HUES48 (cell line): ENCODE results near the gene ANKRD11.
"Not testable (repeated sequence)": the region's sequence is repeated elsewhere in the genome, so short reads cannot be mapped to it uniquely, and the experiment has no call there.

Source experiments
- H3K27ac ChIP-seq: one replicate; pipeline ENCODE4 v1.7.0; 2013; ENCODE audit warnings: low read depth, low read length, inconsistent platforms
- H3K27me3 ChIP-seq: 2 replicates; pipeline ENCODE4 v1.6.1; 2013; ENCODE audit warnings: mild to moderate bottlenecking, low read length; ENCODE audit not compliant: control insufficient read depth, insufficient read depth
- H3K36me3 ChIP-seq: 2 replicates; pipeline ENCODE4 v1.6.1; 2013; ENCODE audit warnings: low read length; ENCODE audit not compliant: control insufficient read depth, insufficient read depth
- H3K4me1 ChIP-seq: 2 replicates; pipeline ENCODE4 v1.6.1; 2013; ENCODE audit warnings: mild to moderate bottlenecking, low read length; ENCODE audit not compliant: control insufficient read depth, insufficient read depth
- H3K4me3 ChIP-seq: 2 replicates; pipeline ENCODE4 v1.5.1; 2013; ENCODE audit warnings: mild to moderate bottlenecking, low read depth, low read length
- H3K9ac ChIP-seq: 2 replicates; pipeline ENCODE4 v1.6.1; 2013; ENCODE audit warnings: mild to moderate bottlenecking, low read depth, low read length, moderate library complexity
- H3K9me3 ChIP-seq: 2 replicates; pipeline ENCODE4 v1.6.1; 2013; ENCODE audit warnings: low read length; ENCODE audit not compliant: control insufficient read depth, insufficient read depth

The ANKRD11 gene

DNA sequence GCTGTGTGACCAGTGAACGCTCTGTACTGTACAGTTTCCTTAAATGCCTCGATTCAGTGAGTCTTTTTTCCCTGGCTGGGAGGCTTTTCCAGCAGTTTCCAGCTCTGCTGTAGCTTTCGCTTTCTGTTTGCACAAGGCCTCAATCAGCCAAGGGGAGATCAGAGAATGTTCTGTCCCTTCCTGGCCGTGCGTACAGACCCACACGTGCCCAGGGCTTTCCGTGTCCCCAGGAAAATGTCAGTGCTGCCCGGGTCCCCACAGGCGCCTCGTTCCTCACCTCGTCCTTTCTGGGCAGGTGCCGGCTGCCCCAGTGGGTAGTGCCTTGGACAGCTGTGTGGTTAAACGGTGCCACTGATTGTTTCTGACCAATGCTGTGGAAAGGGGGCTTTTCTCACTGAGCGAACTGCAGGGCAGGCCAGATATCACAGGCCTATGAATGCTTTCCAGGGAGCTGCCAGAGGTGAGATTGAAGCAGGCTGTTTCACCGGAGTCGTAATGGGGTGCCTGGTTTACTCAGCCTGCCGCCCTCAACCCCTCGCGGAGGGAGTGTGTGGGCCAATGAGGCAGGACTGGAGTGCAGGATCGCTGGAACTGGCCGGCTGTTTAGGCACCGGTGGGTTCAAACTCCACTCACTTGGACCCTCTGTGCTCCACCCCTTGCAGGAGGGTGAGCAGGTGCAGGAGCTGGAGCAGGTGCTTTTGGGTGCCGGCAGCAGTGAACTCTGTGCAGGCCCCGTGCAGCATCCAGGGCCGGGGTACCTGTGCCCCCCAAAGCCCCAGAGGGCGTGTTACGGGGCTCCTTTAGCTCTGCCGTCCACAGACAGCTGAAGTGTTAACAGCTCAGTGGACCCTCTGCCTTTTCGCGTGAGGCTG, 228.4 kb downstream of the ANKRD11 start:
- Histone ChIP-seq H3K9ac (no peak overlapping the region), H3K27me3 (peaks cover 13% of the 10 kb centered on the region), H3K36me3 (peaks cover 12% of the 10 kb centered on the region), H3K4me1 (no peaks in the 10 kb centered on the region), H3K4me3 (no peak overlapping the region), H3K9me3 (no peaks in the 10 kb centered on the region), H3K27ac (no peak overlapping the region)

DNA sequence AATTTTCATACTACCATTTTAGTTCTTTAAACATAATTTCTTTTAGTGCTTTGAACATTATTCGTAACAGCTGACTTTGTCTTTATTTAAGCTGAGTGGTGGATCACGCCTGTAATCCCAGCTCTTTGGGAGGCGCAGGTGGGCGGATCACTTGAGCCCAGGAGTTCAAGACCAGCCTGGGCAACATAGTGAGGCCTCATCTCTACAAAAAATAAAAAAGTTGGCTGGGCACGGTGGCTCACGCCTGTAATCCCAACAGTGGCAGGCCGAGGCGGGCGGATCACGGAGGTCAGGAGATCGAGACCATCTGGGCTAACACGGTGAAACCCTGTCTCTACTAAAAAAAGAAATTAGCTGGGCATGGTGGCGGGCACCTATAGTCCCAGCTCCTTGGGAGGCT, 230.5 kb downstream of the ANKRD11 start:
- H3K9ac ChIP-seq, H3K4me1 ChIP-seq, H3K4me3 ChIP-seq, H3K27ac ChIP-seq, H3K9me3 ChIP-seq, H3K36me3 ChIP-seq: not testable (repeated sequence)
- H3K27me3 ChIP-seq, result peaks cover 19% of the 10 kb centered on the region

DNA sequence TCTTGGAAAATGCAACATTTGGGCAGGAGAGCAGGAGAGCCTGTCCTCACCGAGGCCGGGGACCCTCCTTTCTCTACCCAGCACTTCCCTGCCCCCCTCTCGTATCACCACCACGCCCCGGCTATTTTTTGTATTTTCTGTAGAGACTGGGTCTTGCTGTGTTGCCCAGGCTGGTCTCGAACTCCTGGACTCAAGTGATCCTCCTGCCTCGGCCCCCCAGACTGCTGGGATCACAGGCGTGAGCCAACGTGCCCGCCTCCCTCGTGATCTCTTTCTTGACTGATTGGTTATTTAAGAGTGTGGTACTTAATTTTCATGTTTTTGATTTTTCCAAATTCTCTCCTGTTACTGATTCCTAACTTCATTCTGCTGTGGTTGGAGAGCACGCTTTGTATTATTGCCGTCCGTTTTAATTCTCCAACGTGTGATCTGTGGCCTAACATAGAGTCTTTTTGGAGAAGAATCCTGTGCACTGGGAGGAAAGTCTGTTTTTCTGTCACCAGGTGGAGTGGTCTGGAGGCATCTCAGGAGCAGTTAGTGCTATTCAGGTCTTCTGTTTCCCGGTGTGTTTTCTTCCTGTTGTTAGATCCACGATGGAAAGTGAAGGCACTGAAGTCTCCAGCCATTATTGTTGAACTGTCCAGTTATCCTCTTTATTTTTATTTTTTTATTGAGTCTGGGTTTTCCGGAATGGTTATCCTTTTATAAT, 232.4 kb downstream of the ANKRD11 start:
- Histone ChIP-seq H3K4me1 (no peaks in the 10 kb centered on the region), H3K4me3 (peak overlapping the region; percentile 56; the same call in 1 of the 2 replicates), H3K9ac (no peak overlapping the region), H3K27me3 (peaks cover 19% of the 10 kb centered on the region), H3K27ac (no peak overlapping the region), H3K9me3 (no peaks in the 10 kb centered on the region), H3K36me3 (no peaks in the 10 kb centered on the region)

DNA sequence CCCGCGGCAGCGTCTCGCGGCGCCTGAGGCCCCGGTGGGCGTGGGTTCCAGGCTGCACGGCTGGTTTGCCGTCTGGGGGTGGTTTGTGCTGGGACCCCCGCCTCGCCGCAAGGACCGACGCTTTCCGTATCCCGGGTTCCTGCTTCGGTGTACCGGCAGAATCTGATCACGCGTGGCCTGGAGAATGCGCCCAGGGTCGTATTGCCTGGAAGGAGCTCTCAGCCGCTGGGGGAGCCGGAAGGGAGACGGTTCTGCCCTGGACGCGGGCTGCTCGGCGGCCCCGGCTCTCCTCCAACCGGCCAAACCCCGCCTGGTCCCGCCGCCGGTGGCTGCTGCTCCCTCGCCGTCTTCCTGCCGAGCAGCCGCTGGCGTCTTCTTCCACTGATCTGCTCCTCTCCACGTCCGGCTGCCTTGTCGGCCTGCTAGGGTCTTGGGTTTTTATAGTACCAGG, 233.1 kb downstream of the ANKRD11 start:
- Histone ChIP-seq H3K4me3 (peak overlapping the region; percentile 56), H3K27me3 (peaks cover 19% of the 10 kb centered on the region), H3K9me3 (no peaks in the 10 kb centered on the region), H3K4me1 (no peaks in the 10 kb centered on the region), H3K36me3 (no peaks in the 10 kb centered on the region), H3K27ac (no peak overlapping the region), H3K9ac (peak overlapping the region; percentile 30; the same call in 1 of the 2 replicates)

DNA sequence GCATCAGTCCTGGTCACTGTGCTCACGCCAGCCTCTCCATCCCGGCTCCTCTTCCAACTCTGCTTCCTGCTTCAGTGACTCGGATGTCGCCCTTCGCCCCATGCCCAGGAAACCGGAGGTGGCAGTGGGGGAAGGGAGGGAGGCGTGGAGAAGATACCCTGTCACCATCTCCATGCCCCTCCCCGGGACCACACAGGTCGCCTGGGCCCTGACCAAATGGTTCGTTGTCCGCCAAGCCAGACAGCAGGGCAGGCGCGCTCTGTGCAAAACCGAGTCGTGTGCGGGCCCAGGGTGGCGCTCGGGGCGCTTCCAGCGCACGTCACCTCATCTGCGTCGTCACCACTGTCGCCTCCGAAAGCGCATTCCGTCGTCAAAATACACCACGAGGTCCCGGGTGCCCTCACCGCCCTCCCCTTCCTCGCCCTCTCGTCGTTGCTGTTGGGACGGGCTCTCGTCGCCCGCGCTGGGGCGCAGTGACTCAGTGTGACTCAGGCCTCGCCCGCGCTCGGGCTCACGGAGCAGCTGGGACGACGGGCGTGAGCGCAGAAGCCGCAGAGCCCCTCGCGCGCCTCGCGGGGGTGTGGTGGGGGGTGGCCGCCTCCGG, 233.6 kb downstream of the ANKRD11 start:
- no peaks in the 10 kb centered on the region for H3K9me3 ChIP-seq
- peak overlapping the region; percentile 30; the same call in 1 of the 2 replicates for H3K9ac ChIP-seq
- H3K4me1 ChIP-seq, result no peaks in the 10 kb centered on the region
- peak overlapping the region; percentile 56 for H3K4me3 ChIP-seq
- no peaks in the 10 kb centered on the region for H3K36me3 ChIP-seq
- peaks cover 19% of the 10 kb centered on the region for H3K27me3 ChIP-seq
- no peak overlapping the region for H3K27ac ChIP-seq

DNA sequence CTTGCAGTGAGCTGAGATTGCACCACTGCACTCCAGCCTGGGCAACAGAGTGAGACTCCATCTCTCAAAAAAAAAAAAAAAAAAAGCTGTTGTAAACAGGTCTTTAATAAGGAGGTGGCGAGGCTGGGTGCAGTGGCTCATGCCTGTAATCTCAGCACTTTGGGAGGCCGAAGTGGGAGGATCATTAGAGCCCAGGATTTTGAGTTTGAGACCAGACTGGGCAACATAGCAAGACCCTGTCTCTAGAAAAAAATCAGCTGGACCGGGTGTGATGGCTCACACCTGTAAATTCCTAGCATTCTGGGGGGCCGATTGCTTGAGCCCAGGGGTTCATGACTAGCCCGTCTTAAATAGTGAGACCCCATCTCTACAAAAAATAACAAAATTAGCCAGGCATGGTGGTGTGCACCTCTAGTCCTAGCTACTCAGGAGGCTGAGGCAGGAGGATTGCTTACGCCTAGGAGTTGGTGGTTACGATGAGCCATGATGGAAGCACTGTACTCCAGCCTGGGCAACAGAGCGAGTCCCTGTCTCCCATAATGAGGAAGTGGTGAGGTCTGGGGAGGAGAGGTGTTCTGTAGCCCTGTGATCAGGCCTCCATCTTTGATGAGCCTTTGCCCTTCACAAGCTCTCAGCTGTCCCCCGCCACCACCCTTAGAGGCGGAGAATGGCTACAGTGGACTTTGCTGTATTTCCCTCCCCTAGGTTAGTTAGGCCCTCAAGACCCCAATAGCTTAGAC, 236.6 kb downstream of the ANKRD11 start:
- Histone ChIP-seq H3K9me3 (no peaks in the 10 kb centered on the region), H3K27me3 (peaks cover 19% of the 10 kb centered on the region), H3K27ac (no peak overlapping the region), H3K36me3 (no peaks in the 10 kb centered on the region), H3K4me3 (no peak overlapping the region), H3K9ac (no peak overlapping the region), H3K4me1 (no peaks in the 10 kb centered on the region)

DNA sequence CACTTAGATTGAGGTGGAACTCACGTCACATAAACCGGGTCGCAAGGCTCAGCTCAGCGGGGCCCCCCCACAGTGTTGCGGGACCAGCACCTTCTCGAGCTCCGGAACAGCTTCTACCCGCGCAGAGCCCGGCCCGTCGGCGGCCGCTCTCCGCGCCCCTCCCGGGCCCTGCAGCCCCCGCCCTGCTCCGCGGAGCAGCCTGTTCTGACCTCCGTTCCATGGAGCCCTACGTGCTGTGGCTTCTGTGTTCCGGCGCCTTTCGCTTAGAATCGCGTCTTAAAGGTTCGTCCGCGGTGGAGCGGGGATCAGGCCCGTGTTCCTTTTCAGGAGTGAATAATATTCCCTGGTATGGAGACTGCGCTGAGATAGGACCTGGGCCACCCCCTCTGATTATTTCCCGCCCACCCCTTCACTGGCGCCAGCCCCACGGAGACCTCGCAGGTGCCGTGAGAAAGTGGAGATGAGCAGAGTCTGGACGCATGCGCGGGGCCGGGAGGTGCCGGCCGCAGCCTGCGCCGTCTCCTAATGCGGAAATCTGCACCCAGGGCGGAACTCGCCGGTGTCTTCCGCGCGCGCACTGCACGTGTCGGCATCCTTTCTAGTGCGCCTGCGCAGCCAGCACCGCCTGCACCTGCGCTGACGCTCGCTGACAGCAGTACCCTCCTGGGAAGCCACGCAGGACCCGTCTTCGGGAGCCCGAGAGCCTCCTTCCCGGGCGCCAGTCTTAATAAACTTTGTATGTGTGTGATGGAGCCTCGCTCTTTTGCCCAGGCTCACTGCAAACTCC, 242.0 kb downstream of the ANKRD11 start:
- Histone ChIP-seq H3K9me3 (no peaks in the 10 kb centered on the region), H3K4me3 (peak overlapping the region; percentile 59), H3K36me3 (no peaks in the 10 kb centered on the region), H3K4me1 (no peaks in the 10 kb centered on the region), H3K9ac (no peak overlapping the region), H3K27me3 (peaks cover 11% of the 10 kb centered on the region), H3K27ac (no peak overlapping the region)

DNA sequence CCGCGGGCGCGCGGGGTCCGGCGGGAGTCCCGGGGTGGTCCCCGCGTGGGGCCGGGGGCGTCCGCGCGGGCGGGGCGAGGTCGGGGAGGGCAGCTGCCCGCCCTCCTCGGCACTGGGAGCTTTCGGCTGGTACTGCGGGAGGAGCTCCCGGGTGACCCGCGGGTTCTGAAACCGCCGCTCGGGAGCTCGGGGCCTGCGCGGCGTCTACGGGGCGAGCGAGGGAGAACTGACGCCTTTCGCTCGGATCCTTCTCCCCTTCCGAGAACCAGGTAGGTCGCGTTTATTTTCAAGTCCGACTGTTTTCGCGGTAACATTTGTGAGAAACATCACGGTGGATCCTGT, 242.7 kb downstream of the ANKRD11 start:
- not testable (repeated sequence) for H3K4me1 ChIP-seq, H3K27ac ChIP-seq, H3K9me3 ChIP-seq, H3K9ac ChIP-seq, H3K36me3 ChIP-seq
- Histone ChIP-seq H3K4me3 (peak overlapping the region; percentile 59), H3K27me3 (peaks cover 11% of the 10 kb centered on the region)

DNA sequence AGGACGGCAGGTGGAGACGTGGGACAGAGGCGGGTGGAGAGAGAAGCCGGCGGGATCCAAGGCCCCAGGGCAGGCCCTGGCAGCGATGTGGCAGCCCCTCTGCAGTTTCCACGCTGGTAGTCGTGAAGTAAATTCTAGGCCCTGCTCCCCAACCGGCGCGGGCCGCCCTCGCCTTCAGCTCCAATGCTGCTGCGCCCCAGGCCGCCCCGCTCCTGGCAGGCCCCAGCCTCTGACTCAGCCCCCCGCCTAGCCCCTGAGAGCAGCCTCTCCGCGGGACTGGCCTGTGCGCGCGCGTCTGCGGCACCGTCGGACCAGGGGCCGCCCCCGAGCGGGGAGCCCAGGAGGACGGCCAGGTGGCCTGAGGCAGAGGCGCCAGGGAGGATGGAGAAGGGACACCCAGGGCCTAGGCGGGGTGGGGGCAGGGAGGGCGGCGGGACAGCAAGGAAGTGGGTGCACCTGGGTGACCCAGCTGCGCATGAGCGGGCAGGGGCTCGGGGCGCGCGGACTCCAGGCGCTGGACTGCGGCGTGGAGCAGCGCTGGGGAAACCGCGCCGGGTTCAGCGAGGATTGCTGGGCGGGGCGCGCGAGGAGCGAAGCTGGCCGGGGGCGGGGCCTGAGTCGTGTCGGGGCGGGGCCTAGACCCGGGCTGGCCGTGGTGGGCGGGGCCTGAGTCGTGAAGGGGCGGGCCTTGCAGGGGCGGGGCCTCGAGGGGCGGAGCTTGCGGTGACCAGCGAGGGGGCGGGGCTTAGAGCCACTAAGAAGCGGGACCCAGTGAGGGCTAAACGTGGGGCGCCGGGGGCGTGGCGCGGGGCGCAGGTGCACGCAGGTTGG, 243.2 kb downstream of the ANKRD11 start:
- H3K36me3 ChIP-seq, result no peaks in the 10 kb centered on the region
- H3K4me1 ChIP-seq, result no peaks in the 10 kb centered on the region
- peak overlapping the region; percentile 66 for H3K4me3 ChIP-seq
- H3K27ac ChIP-seq, result no peak overlapping the region
- no peaks in the 10 kb centered on the region for H3K9me3 ChIP-seq
- H3K9ac ChIP-seq, result no peak overlapping the region
- H3K27me3 ChIP-seq, result peaks cover 11% of the 10 kb centered on the region
